Measurements from ENCODE around the gene TTC23L. TPM values are rescaled to one million over a fixed set of nuclear protein-coding genes. Genes with fewer than 3 reads are reported as not detected.

TTC23L gene
- total RNA-seq, 1 experiment from 2014 or later: 0.41 TPM

- no peak for TF ChIP-seq EZH2 (IDR thresholded peaks at IDR 0.05; ENCODE audit: borderline replicate concordance, low read depth, low read length, poor library complexity, severe bottlenecking)
- no peak for TF ChIP-seq CTCF (conservative IDR thresholded peaks at IDR 0.05; ENCODE audit: low read depth, low read length)
- Histone ChIP-seq H3K4me1 (ENCODE audit: insufficient read depth, low read length, poor library complexity, severe bottlenecking) (no peaks in the 10 kb centered on the region), H3K27ac (ENCODE audit: low read depth, low read length, poor library complexity, severe bottlenecking) (no peak overlapping the region), H3K36me3 (ENCODE audit: insufficient read depth, low read length, poor library complexity, severe bottlenecking) (no peaks in the 10 kb centered on the region), H3K9me3 (ENCODE audit: low read depth, low read length, poor library complexity, severe bottlenecking) (no peaks in the 10 kb centered on the region), H3K4me3 (ENCODE audit: low read depth, low read length, poor library complexity, severe bottlenecking) (no peak overlapping the region), H3K27me3 (replicated peaks; ENCODE audit: insufficient read depth, low read depth, low read length, poor library complexity) (no peaks in the 10 kb centered on the region)
- ChIA-PET CTCF (no interaction called here), POLR2A (ENCODE audit: low non-redundant PET) (no interaction called here)
- no peak for DNase-seq (ENCODE audit: low spot score)
- no TSS peak for BruUV-seq (replicated peaks)
- intact Hi-C loops (cut with micrococcal nuclease; ENCODE audit: unreplicated experiment): no loop called here
Measured at GRCh38 chr5:34844106-34844505, 5.1 kb downstream of the TTC23L start.

GRCh38 chr5:34844999-34845398, 6.0 kb downstream of the TTC23L start:
- Histone ChIP-seq H3K36me3 (ENCODE audit: insufficient read depth, low read length, poor library complexity, severe bottlenecking) (no peaks in the 10 kb centered on the region), H3K27me3 (replicated peaks; ENCODE audit: insufficient read depth, low read depth, low read length, poor library complexity) (no peaks in the 10 kb centered on the region), H3K27ac (ENCODE audit: low read depth, low read length, poor library complexity, severe bottlenecking) (no peak overlapping the region), H3K9me3 (ENCODE audit: low read depth, low read length, poor library complexity, severe bottlenecking) (no peaks in the 10 kb centered on the region), H3K4me3 (ENCODE audit: low read depth, low read length, poor library complexity, severe bottlenecking) (no peak overlapping the region), H3K4me1 (ENCODE audit: insufficient read depth, low read length, poor library complexity, severe bottlenecking) (no peaks in the 10 kb centered on the region)
- TF ChIP-seq EZH2 (IDR thresholded peaks at IDR 0.05; ENCODE audit: borderline replicate concordance, low read depth, low read length, poor library complexity, severe bottlenecking) (no peak), CTCF (conservative IDR thresholded peaks at IDR 0.05; ENCODE audit: low read depth, low read length) (no peak)
- BruUV-seq (replicated peaks): no TSS peak
- intact Hi-C loops (cut with micrococcal nuclease; ENCODE audit: unreplicated experiment): no loop called here
- CTCF ChIA-PET: no interaction called here
- no peak for DNase-seq (ENCODE audit: low spot score)
- POLR2A ChIA-PET (ENCODE audit: low non-redundant PET): no interaction called here

- no peaks in the 10 kb centered on the region for H3K36me3 ChIP-seq (ENCODE audit: insufficient read depth, low read length, poor library complexity, severe bottlenecking)
- BruUV-seq (replicated peaks): no TSS peak
- no peak overlapping the region for H3K4me3 ChIP-seq (ENCODE audit: low read depth, low read length, poor library complexity, severe bottlenecking)
- H3K27me3 ChIP-seq (replicated peaks; ENCODE audit: insufficient read depth, low read depth, low read length, poor library complexity): no peaks in the 10 kb centered on the region
- no peaks in the 10 kb centered on the region for H3K9me3 ChIP-seq (ENCODE audit: low read depth, low read length, poor library complexity, severe bottlenecking)
- no peaks in the 10 kb centered on the region for H3K4me1 ChIP-seq (ENCODE audit: insufficient read depth, low read length, poor library complexity, severe bottlenecking)
- POLR2A ChIA-PET (ENCODE audit: low non-redundant PET): no interaction called here
- no peak for TF ChIP-seq EZH2 (IDR thresholded peaks at IDR 0.05; ENCODE audit: borderline replicate concordance, low read depth, low read length, poor library complexity, severe bottlenecking)
- no peak for TF ChIP-seq CTCF (conservative IDR thresholded peaks at IDR 0.05; ENCODE audit: low read depth, low read length)
- intact Hi-C loops (cut with micrococcal nuclease; ENCODE audit: unreplicated experiment): no loop called here
- CTCF ChIA-PET: no interaction called here
- no peak overlapping the region for H3K27ac ChIP-seq (ENCODE audit: low read depth, low read length, poor library complexity, severe bottlenecking)
- no peak for DNase-seq (ENCODE audit: low spot score)
Measured at GRCh38 chr5:34847056-34847455, 8.1 kb downstream of the TTC23L start.
